IPS DF 6.9 (cell line): ENCODE data around the gene PKDCC.

ENCODE experiments used
- DNase-seq: peaks from one replicate; pipeline ENCODE4 v3.0.0-alpha.2; 2013; ENCODE audit warnings: low read depth, low spot score
- H3K27ac ChIP-seq: one replicate; pipeline ENCODE4 v1.5.1; 2013; ENCODE audit warnings: low read length, control low read depth
- H3K27me3 ChIP-seq: 2 replicates; pipeline ENCODE4 v1.6.1; 2013; ENCODE audit warnings: mild to moderate bottlenecking, low read length; ENCODE audit not compliant: control insufficient read depth, insufficient read depth
- H3K36me3 ChIP-seq: 2 replicates; pipeline ENCODE4 v1.6.1; 2013; ENCODE audit warnings: low read length; ENCODE audit not compliant: control insufficient read depth, insufficient read depth
- H3K4me1 ChIP-seq: 2 replicates; pipeline ENCODE4 v1.6.1; 2013; ENCODE audit warnings: low read length; ENCODE audit not compliant: control insufficient read depth, insufficient read depth
- H3K4me3 ChIP-seq: 2 replicates; pipeline ENCODE4 v1.5.1; 2013; ENCODE audit warnings: mild to moderate bottlenecking, low read length
- H3K9me3 ChIP-seq: 2 replicates; pipeline ENCODE4 v1.6.1; 2013; ENCODE audit warnings: low read length, inconsistent platforms; ENCODE audit not compliant: control insufficient read depth, insufficient read depth
- WGBS: extraction: QIAGEN DNeasy Blood & Tissue Kit; methylation state at CpG from one replicate; pipeline ENCODE4 v1.1.7; 2013; ENCODE audit warnings: mixed read lengths, missing lambda C conversion rate; ENCODE audit not compliant: insufficient read length, insufficient coverage; 5-methylcytosine and 5-hydroxymethylcytosine counted together

Gene PKDCC

DNA sequence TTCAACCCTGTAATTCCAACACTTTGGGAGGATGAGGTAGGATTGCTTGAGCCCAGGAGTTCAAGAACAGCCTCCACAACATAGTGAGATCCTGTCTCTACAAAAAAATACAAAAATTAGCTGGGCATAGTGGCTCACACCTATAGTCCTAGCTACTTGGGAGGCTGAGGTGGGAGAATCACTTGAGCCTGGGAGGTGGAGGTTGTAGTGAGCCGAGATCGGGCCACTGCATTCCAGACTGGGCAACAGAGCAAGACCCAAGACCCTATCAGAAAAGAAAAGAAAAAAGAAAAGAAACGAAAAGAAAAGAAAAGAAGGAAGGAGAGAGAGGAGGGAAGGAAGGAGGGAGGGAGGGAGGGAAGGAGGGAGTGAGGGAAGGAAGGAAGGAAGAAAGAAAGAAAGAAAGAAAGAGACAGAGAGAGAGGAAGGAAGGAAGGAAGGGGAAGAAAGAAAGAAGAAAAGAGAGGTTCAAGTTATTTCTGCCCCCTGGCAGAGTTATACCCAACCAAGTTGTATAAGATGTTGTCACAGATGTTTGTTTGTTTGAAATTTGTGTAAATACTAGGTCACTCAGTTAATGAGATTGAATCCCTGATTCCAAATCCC, 3.9 kb upstream of the PKDCC start:
- Histone ChIP-seq H3K9me3 (no peaks in the 10 kb centered on the region), H3K4me3 (no peak overlapping the region), H3K36me3 (no peaks in the 10 kb centered on the region), H3K27ac (no peak overlapping the region), H3K27me3 (peaks cover 2% of the 10 kb centered on the region; the same call in 1 of the 2 replicates), H3K4me1 (peaks cover 8% of the 10 kb centered on the region)
- no CpG with 5 or more reads among the region's 3 CpGs for whole genome bisulfite sequencing
- no peak for DNase-seq

DNA sequence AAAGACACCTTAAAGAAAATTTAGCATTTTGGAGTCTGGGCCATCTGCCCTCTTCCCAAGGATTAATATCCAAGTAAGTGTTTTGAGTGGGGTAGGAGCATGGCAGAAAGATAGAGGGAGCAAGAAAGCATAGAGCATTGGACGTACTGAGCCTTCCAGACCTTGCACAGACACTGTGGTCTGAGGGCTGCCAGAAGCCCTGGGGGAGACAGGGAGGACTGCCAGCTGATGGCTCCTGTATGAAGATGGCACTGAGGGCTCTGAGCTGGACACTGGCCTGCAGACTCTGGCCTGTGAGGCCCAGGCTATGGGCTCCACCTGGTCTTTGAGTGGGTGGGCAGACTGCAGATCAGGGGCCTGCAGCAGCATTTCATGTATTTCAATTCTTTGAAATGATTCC, 2.9 kb upstream of the PKDCC start:
- no CpG with 5 or more reads among the region's 1 CpG for whole genome bisulfite sequencing
- peaks cover 8% of the 10 kb centered on the region for H3K4me1 ChIP-seq
- peaks cover 7% of the 10 kb centered on the region; the same call in 1 of the 2 replicates for H3K27me3 ChIP-seq
- no peaks in the 10 kb centered on the region for H3K9me3 ChIP-seq
- no peak for DNase-seq
- no peaks in the 10 kb centered on the region for H3K36me3 ChIP-seq
- H3K27ac ChIP-seq, result no peak overlapping the region
- no peak overlapping the region for H3K4me3 ChIP-seq

DNA sequence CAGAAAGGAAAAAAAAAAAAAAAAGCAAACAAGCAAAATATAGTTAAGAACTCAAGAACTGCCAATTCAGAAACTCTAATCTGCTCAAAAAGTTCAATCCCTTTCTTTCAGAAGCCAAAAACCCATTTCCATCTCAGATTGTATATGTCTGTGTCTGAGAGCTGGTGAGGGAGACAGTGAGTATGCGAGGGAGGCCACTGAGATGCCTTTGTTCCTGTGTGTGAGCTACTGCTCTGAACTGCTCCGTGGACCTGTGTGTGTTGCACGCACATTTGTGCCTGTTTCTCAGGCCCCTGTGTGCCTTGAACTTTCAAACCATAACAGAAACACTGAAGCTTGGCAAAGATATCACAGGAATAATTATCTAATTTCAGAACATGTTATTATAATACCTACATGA, 2.5 kb upstream of the PKDCC start:
- H3K9me3 ChIP-seq, result no peaks in the 10 kb centered on the region
- no peak overlapping the region for H3K4me3 ChIP-seq
- H3K36me3 ChIP-seq, result no peaks in the 10 kb centered on the region
- peaks cover 7% of the 10 kb centered on the region; the same call in 1 of the 2 replicates for H3K27me3 ChIP-seq
- H3K27ac ChIP-seq, result no peak overlapping the region
- WGBS, result no CpG with 5 or more reads among the region's 3 CpGs
- DNase-seq, result no peak
- peaks cover 8% of the 10 kb centered on the region for H3K4me1 ChIP-seq

DNA sequence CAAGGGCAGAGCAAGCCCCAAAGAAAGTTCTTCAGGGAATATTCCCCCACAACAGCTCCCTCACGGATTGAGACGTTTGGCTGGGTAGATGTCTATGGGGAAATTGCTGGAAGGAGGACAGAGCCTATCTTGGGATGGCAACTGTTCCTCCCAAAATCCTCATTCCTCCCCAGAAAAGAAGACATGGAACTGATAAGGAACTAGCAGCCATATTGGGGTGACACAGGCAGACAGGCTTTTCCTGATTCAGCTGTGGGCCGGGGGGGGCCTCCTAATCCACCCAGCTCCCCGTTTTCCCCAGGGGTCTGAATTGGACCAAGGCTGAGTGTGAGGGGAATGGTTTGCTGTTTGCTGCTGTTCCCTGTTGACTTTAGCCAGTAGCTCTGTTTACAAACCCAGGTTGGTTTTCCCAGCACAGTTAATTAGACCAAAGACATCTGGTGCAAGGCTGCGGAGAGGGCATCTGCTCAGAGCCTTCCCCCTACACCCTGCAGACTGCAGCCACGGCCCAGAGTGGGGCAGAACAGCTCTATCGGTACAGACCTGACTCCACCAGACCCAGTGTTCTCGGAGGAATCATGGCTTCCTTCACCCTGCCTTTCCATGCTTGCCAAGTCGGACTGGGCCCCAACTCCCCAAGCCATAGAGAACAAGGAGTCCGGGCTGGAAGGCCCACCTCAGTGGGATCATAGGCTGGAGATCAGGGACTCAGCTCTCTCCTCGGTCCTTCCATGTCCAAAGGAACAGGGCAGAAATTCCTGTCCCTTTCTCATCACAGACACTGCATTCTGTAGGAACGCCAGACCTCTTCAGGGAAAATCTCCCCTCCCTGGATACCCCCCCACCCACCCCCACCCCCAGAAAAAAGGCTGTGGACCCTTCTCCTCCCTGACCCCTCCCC, 1.7 kb upstream of the PKDCC start:
- H3K27me3 ChIP-seq, result peaks cover 7% of the 10 kb centered on the region; the same call in 1 of the 2 replicates
- H3K27ac ChIP-seq, result no peak overlapping the region
- DNase-seq, result no peak
- no peak overlapping the region for H3K4me3 ChIP-seq
- no peaks in the 10 kb centered on the region for H3K9me3 ChIP-seq
- no CpG with 5 or more reads among the region's 12 CpGs for WGBS
- H3K36me3 ChIP-seq, result no peaks in the 10 kb centered on the region
- H3K4me1 ChIP-seq, result peaks cover 8% of the 10 kb centered on the region

DNA sequence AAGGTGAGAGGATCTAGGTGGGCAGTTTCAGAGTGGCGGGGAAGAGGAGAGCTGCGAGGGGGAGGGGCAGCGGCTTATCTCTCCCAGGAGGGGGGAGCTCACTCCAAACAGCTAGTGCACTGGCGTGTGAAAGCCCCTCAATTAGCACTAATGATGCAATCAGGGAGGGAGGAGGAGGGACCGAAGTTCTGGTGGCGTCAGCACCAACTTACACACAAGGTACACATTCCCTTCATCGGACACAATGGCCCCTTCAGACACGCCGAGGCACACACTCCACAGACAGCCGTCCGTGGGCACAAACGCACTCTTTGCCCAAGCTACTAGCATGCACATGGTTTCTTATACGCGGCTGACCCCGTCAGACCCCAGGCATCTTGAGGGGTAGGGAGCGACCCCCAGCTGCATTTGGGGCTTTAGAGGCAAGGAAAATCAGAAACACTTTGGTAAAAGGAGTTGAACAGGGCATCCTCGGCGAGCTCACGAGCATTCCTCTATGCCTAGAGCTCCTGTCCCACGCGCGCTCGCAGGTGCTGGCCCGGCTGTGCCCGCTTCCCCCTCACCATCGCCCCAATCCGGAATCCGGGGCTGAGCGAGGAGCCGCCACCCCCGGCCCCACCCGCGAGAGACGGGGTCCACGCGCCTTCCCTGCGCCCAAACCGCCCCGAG, 868 bp upstream of the PKDCC start:
- Histone ChIP-seq H3K27me3 (peaks cover 7% of the 10 kb centered on the region; the same call in 1 of the 2 replicates), H3K9me3 (no peaks in the 10 kb centered on the region), H3K4me3 (peak overlapping the region; percentile 48; the same call in 1 of the 2 replicates), H3K27ac (no peak overlapping the region), H3K4me1 (peaks cover 10% of the 10 kb centered on the region), H3K36me3 (no peaks in the 10 kb centered on the region)
- no peak for DNase-seq
- WGBS, result no CpG with 5 or more reads among the region's 39 CpGs

DNA sequence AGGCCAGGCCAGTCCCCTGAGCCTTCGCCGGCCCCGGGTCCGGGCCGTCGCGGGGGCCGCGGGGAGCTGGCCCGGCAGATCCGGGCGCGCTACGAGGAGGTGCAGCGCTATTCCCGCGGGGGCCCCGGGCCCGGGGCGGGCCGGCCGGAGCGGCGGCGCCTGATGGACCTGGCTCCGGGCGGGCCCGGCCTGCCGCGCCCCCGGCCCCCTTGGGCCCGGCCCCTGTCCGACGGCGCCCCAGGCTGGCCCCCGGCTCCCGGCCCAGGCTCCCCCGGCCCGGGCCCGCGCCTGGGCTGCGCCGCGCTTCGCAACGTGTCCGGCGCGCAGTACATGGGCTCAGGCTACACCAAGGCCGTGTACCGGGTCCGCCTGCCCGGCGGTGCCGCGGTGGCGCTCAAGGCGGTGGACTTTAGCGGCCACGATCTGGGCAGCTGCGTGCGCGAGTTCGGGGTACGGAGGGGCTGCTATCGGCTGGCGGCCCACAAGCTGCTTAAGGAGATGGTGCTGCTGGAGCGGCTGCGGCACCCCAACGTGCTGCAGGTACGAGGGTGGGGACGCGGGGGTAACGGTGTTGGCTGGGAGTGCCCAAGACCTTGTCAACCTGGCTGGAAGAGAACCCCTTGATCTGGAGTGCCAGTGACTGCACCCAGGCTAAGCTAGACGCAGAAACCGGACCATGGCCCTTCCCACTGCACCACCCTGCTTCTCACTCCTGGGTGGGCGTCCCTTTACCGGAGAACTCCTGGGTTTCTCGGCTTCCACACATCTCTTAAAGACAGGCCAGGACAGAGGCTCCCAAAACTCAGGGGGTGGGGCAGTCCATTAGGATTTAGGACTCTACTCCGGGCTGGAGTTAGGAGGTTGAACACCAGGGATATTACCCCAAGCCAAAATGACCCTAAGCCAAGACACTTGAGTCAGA, 739 bp downstream of the PKDCC start:
- no peak overlapping the region for H3K27ac ChIP-seq
- no CpG with 5 or more reads among the region's 80 CpGs for WGBS
- no peaks in the 10 kb centered on the region for H3K36me3 ChIP-seq
- peaks cover 7% of the 10 kb centered on the region; the same call in 1 of the 2 replicates for H3K27me3 ChIP-seq
- peak overlapping the region; percentile 43 for H3K4me3 ChIP-seq
- H3K4me1 ChIP-seq, result peaks cover 16% of the 10 kb centered on the region
- DNase-seq, result no peak
- no peaks in the 10 kb centered on the region for H3K9me3 ChIP-seq

DNA sequence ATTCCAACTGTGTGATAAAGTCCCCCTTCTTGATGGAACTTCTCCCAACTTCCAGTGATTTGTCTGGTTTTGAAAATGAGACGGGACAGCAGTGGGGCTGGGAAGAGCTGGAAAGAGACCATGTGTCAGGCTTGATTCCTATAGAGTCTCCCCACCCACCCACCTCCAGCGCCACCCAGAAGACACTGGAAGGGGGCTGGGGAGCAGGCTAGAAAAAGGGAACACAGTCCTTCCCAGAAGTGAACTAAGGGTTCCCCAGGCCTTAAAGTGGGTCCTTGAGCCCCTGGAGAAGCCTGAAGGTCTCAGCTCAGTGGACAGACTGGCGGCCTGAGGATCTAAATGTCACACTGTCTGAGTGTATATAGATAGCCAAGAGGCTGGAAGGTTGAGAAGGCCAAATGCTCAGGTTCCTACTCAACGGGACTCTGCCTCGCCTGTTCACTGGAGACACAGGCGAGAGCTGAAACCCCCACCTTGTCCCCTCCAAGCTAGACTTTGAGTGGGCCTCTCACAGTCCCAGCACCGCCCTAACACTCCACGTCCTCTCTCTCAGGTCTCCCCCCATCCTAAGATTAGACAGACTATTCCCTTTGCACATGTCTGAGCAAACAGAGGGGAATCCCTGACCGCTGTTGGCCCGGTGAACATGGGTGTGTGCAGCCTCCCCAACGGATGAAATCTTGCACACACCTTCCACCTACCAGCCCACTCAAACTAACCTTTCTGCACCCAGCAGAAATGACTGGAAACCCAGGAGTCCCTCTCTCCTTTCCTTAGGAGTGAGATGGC, 1.6 kb downstream of the PKDCC start:
- no peaks in the 10 kb centered on the region for H3K36me3 ChIP-seq
- no peak overlapping the region; the same call in 1 of the 2 replicates for H3K4me3 ChIP-seq

DNA sequence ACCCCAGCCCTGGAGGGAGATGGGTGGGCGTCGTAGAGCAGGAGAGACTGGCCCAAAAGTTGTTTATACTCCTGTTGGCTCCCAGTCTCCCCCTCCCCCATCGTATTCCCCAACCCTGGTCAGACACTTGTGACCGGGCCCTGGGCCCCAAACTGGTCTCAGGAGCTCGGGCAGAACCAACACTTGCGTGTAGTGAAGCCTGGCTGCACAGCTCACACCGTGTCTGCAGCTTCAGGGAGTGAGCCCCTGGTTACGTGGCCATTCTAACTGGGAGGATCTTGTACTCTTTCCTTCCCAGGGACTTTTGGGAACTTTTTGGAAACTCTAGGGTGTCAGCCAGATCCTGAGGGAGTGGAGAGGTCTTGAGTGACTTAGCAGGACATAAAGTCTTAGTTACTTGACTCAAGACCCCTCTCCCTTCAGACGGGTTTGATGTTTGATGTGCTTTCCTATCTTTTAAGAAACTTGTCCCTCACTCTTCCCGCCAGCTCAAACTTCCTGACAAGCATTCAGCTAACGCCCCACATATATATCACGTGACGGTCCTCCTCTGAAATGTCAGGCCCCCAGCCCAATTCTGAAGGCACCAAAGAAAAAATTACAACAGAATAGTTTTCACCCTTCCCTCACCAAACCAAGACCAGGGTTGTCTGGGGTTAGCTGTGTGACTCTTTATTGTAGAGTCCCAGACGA, 2.3 kb downstream of the PKDCC start:
- WGBS, result no CpG with 5 or more reads among the region's 14 CpGs
- Histone ChIP-seq H3K27ac (no peak overlapping the region), H3K27me3 (peaks cover 7% of the 10 kb centered on the region; the same call in 1 of the 2 replicates), H3K4me1 (peaks cover 14% of the 10 kb centered on the region), H3K9me3 (no peaks in the 10 kb centered on the region), H3K4me3 (no peak overlapping the region), H3K36me3 (no peaks in the 10 kb centered on the region)
- DNase-seq, result no peak

More for the DNA sequence above, 1.6 kb downstream of the PKDCC start:
- Histone ChIP-seq H3K4me1 (peaks cover 16% of the 10 kb centered on the region), H3K9me3 (no peaks in the 10 kb centered on the region), H3K27me3 (peaks cover 7% of the 10 kb centered on the region; the same call in 1 of the 2 replicates), H3K27ac (no peak overlapping the region)
- whole genome bisulfite sequencing, result no CpG with 5 or more reads among the region's 11 CpGs
- no peak for DNase-seq
